Suprapubic skin (tissue), 4 donors: ENCODE data around the gene TRIP12. TPM values are rescaled to one million over a fixed set of nuclear protein-coding genes. Genes with fewer than 3 reads are reported as not detected.
"Not testable (repeated sequence)": the region's sequence is repeated elsewhere in the genome, so short reads cannot be mapped to it uniquely, and the experiment has no call there.

ENCODE experiments used
- DNase-seq, 2 donors: peaks; one replicate each; pipeline ENCODE4 v3.0.0-alpha.2; 2019; ENCODE audit warnings: low spot score in 2 of 2
- H3K27ac ChIP-seq: fragments of 200-600 bp; sonication (generic); one replicate; pipeline ENCODE4 v1.5.1; 2019
- H3K27me3 ChIP-seq: fragments of 200-600 bp; sonication (generic); one replicate; pipeline ENCODE4 v1.5.1; 2019
- H3K36me3 ChIP-seq: fragments of 200-600 bp; sonication (generic); one replicate; pipeline ENCODE4 v1.5.1; 2019
- H3K4me1 ChIP-seq: fragments of 200-600 bp; sonication (generic); one replicate; pipeline ENCODE4 v1.5.1; 2019
- H3K4me3 ChIP-seq: fragments of 200-600 bp; sonication (generic); one replicate; pipeline ENCODE4 v1.5.1; 2019; ENCODE audit warnings: mild to moderate bottlenecking
- H3K9me3 ChIP-seq: fragments of 200-600 bp; sonication (generic); one replicate; pipeline ENCODE4 v1.5.1; 2019
- CTCF ChIP-seq, 2 donors: fragments of 200-600 bp in 1 of 2; fragments of 450-650 bp in 1 of 2; sonication (generic) in 1 of 2; IDR thresholded peaks; one replicate each; pipeline ENCODE4 v1.5.1; 2016 to 2019; ENCODE audit warnings: antibody characterized with exemption in 2 of 2, mild to moderate bottlenecking in 1 of 2, moderate library complexity in 1 of 2
- EP300 ChIP-seq: sonication (generic); formaldehyde crosslinking; IDR thresholded peaks from one replicate; pipeline ENCODE4 v1.6.1; 2017; ENCODE audit warnings: antibody characterized with exemption
- POLR2A ChIP-seq, 2 donors: fragments of 450-650 bp; IDR thresholded peaks; one replicate each; pipeline ENCODE4 v1.6.1; 2017; ENCODE audit warnings: antibody characterized with exemption in 2 of 2, mild to moderate bottlenecking in 2 of 2, moderate library complexity in 2 of 2
- POLR2AphosphoS5 ChIP-seq, 3 donors: sonication (generic); formaldehyde crosslinking; IDR thresholded peaks; one replicate each; pipeline ENCODE4 v1.6.1; 2017; ENCODE audit warnings: antibody characterized with exemption in 3 of 3
- WGBS: methylation state at CpG from one replicate; pipeline ENCODE4 v1.1.5; 2018; 5-methylcytosine and 5-hydroxymethylcytosine counted together
- total RNA-seq, 4 donors: library from RNA; depleted of rRNA; stranded (reverse); fragments of >200 nt; gene quantifications; one replicate each; pipeline ENCODE4 v1.1.0, GENCODE V29; 2016

Gene TRIP12
- total RNA-seq, 4 donors from 2014 or later, result 124 to 227 (median 143) TPM

GRCh38 chr2:229765721-229766120, 156.1 kb downstream of the TRIP12 start:
- H3K4me1 ChIP-seq, result no peaks in the 10 kb centered on the region
- TF ChIP-seq CTCF (IDR thresholded peaks at IDR 0.05), result no peak
- TF ChIP-seq POLR2A (IDR thresholded peaks at IDR 0.05), result no peak
- no peak for TF ChIP-seq EP300
- no peak for TF ChIP-seq POLR2AphosphoS5 (IDR thresholded peaks at IDR 0.05)
- DNase-seq, result no peak
- no peak overlapping the region for H3K27ac ChIP-seq
- H3K36me3 ChIP-seq, result peaks cover 62% of the 10 kb centered on the region
- H3K27me3 ChIP-seq, result no peaks in the 10 kb centered on the region
- H3K9me3 ChIP-seq, result no peaks in the 10 kb centered on the region
- H3K4me3 ChIP-seq, result no peak overlapping the region

- Histone ChIP-seq H3K27me3 (no peaks in the 10 kb centered on the region), H3K4me1 (no peaks in the 10 kb centered on the region), H3K27ac (no peak overlapping the region), H3K36me3 (peaks cover 22% of the 10 kb centered on the region), H3K9me3 (no peaks in the 10 kb centered on the region), H3K4me3 (no peak overlapping the region)
- WGBS, result 67% methylated on average over 1 of the region's 1 CpG
- no peak for DNase-seq
- no peak for TF ChIP-seq POLR2AphosphoS5 (IDR thresholded peaks at IDR 0.05)
- no peak for TF ChIP-seq CTCF (IDR thresholded peaks at IDR 0.05)
- TF ChIP-seq POLR2A (IDR thresholded peaks at IDR 0.05), result no peak
- no peak for TF ChIP-seq EP300
Observed at GRCh38 chr2:229761663-229762062, 160.1 kb downstream of the TRIP12 start.

- H3K36me3 ChIP-seq, H3K9me3 ChIP-seq, H3K27ac ChIP-seq, H3K4me1 ChIP-seq, H3K27me3 ChIP-seq, DNase-seq, H3K4me3 ChIP-seq: not testable (repeated sequence)
- WGBS, result 94% methylated on average over 10 of the region's 10 CpGs
Observed at GRCh38 chr2:229757462-229757861, 164.3 kb downstream of the TRIP12 start.

GRCh38 chr2:229752970-229753729, 168.7 kb downstream of the TRIP12 start:
- DNase-seq, result no peak
- no peak overlapping the region for H3K27ac ChIP-seq
- no peaks in the 10 kb centered on the region for H3K27me3 ChIP-seq
- WGBS, result 84% methylated on average over 11 of the region's 11 CpGs
- TF ChIP-seq CTCF (IDR thresholded peaks at IDR 0.05) (no peak), POLR2AphosphoS5 (IDR thresholded peaks at IDR 0.05) (no peak), POLR2A (IDR thresholded peaks at IDR 0.05) (no peak), EP300 (no peak)
- H3K4me1 ChIP-seq, result no peaks in the 10 kb centered on the region
- no peaks in the 10 kb centered on the region for H3K36me3 ChIP-seq
- H3K4me3 ChIP-seq, result no peak overlapping the region
- no peaks in the 10 kb centered on the region for H3K9me3 ChIP-seq

GRCh38 chr2:229749779-229750178, 172.0 kb downstream of the TRIP12 start:
- H3K9me3 ChIP-seq, result no peaks in the 10 kb centered on the region
- no peak for DNase-seq
- H3K27me3 ChIP-seq, result peaks cover 4% of the 10 kb centered on the region
- 91% methylated on average over 6 of the region's 6 CpGs for WGBS
- no peak for TF ChIP-seq POLR2A (IDR thresholded peaks at IDR 0.05)
- no peak for TF ChIP-seq EP300
- no peak for TF ChIP-seq POLR2AphosphoS5 (IDR thresholded peaks at IDR 0.05)
- no peak for TF ChIP-seq CTCF (IDR thresholded peaks at IDR 0.05)
- H3K4me3 ChIP-seq, result no peak overlapping the region
- H3K27ac ChIP-seq, result no peak overlapping the region
- H3K36me3 ChIP-seq, result no peaks in the 10 kb centered on the region
- no peaks in the 10 kb centered on the region for H3K4me1 ChIP-seq

GRCh38 chr2:229748950-229749349, 172.9 kb downstream of the TRIP12 start:
- 91% methylated on average over 3 of the region's 3 CpGs for WGBS
- TF ChIP-seq POLR2AphosphoS5 (IDR thresholded peaks at IDR 0.05), result no peak
- no peak for TF ChIP-seq EP300
- TF ChIP-seq CTCF (IDR thresholded peaks at IDR 0.05), result no peak
- TF ChIP-seq POLR2A (IDR thresholded peaks at IDR 0.05), result no peak
- Histone ChIP-seq H3K36me3 (no peaks in the 10 kb centered on the region), H3K9me3 (no peaks in the 10 kb centered on the region), H3K4me3 (no peak overlapping the region), H3K27ac (no peak overlapping the region), H3K4me1 (no peaks in the 10 kb centered on the region), H3K27me3 (peaks cover 4% of the 10 kb centered on the region)
- no peak for DNase-seq

GRCh38 chr2:229742691-229743090, 179.1 kb downstream of the TRIP12 start:
- not testable (repeated sequence) for H3K4me1 ChIP-seq, H3K27me3 ChIP-seq, H3K4me3 ChIP-seq, DNase-seq, H3K36me3 ChIP-seq, H3K27ac ChIP-seq, H3K9me3 ChIP-seq
- WGBS, result no CpG with 5 or more reads among the region's 35 CpGs
